HepG2 (cell line): ENCODE measurements around the gene C5. TPM values are rescaled to one million over a fixed set of nuclear protein-coding genes. Genes with fewer than 3 reads are reported as not detected.

Source experiments
- ETV5 ChIP-seq: IDR thresholded peaks from 2 replicates; pipeline ENCODE4 v1.6.1; 2018; ENCODE audit warnings: missing biosample characterization, missing genetic modification reagents, inconsistent platforms, borderline replicate concordance
- MYC ChIP-seq: sonication (generic); formaldehyde crosslinking; IDR thresholded peaks from 2 replicates; pipeline ENCODE4 v1.9.0; 2021; ENCODE audit warnings: missing genetic modification reagents, borderline replicate concordance
- RAD51 ChIP-seq: fragments of 450-650 bp; IDR thresholded peaks from 2 replicates; pipeline ENCODE4 v1.6.1; 2016; ENCODE audit warnings: borderline replicate concordance
- TCF12 ChIP-seq, 2 experiments: fragments of 450-650 bp in 1 of 2; sonication (generic) in 1 of 2; formaldehyde crosslinking in 1 of 2; IDR thresholded peaks; 2 replicates each; pipeline versions ENCODE4 v1.6.1 to v1.8.0; 2017 to 2022; ENCODE audit warnings: antibody characterized with exemption in 1 of 2, mild to moderate bottlenecking in 1 of 2, missing genetic modification reagents in 1 of 2, moderate library complexity in 1 of 2
- ZNF629 ChIP-seq: sonication (generic); formaldehyde crosslinking; conservative IDR thresholded peaks from 2 replicates; pipeline ENCODE4 v1.5.0; 2020; ENCODE audit warnings: missing genetic modification reagents
- ZSCAN30 ChIP-seq: sonication (generic); formaldehyde crosslinking; IDR thresholded peaks from 2 replicates; pipeline ENCODE4 v1.5.0; 2020; ENCODE audit warnings: mild to moderate bottlenecking, missing genetic modification reagents
- polyA plus RNA-seq, 8 experiments: library from polyadenylated mRNA; depleted of rRNA in 3 of 8; stranded (reverse) in 7 of 8; unstranded in 1 of 8; fragments of >200 nt; fragmentation: Illumina TruSeq in 4 of 8; extraction: Trizol in 4 of 8; gene quantifications; 2 replicates each; pipeline versions ENCODE4 v1.2.1 to v1.2.3, GENCODE V29; 2011 to 2016; ENCODE audit warnings: low read depth in 4 of 8, missing spikeins in 1 of 8, mixed read lengths in 1 of 8; ENCODE audit not compliant: insufficient read depth in 1 of 8
- total RNA-seq, 5 experiments: library from RNA; depleted of rRNA; stranded (reverse); fragments of >200 nt; fragmentation: Illumina TruSeq; extraction: Trizol; gene quantifications; 2 replicates each; pipeline ENCODE4 v1.2.3, GENCODE V29; 2016; ENCODE audit warnings: low read depth in 1 of 5
- TF ChIP-seq, protein P1 (sequence below): sonication (generic); formaldehyde crosslinking; IDR thresholded peaks from 2 replicates; pipeline ENCODE4 v1.5.1; 2020; ENCODE audit warnings: mild to moderate bottlenecking, moderate library complexity, missing genetic modification reagents
- TF ChIP-seq, protein P2 (sequence below): sonication (generic); formaldehyde crosslinking; IDR thresholded peaks from 2 replicates; pipeline ENCODE4 v1.4.0; 2020; ENCODE audit warnings: mild to moderate bottlenecking, missing genetic modification reagents
- TF ChIP-seq, protein P3 (sequence below), 2 experiments: sonication (generic) in 1 of 2; formaldehyde crosslinking in 1 of 2; IDR thresholded peaks; 2 replicates each; pipeline versions ENCODE4 v1.4.0 to v1.6.1; 2016 to 2020; ENCODE audit warnings: borderline replicate concordance in 1 of 2, low read depth in 1 of 2, mild to moderate bottlenecking in 1 of 2, missing genetic modification reagents in 1 of 2
- TF ChIP-seq, protein P4 (sequence below): IDR thresholded peaks from 2 replicates; pipeline ENCODE4 v1.6.1; 2016; ENCODE audit warnings: low read depth

C5 gene
- total and polyA plus RNA-seq, 2 of the 13 experiments (the other 11 are each of a cell fraction or from before 2014, with no cell fraction given), result 57.6 to 192 TPM

DNA sequence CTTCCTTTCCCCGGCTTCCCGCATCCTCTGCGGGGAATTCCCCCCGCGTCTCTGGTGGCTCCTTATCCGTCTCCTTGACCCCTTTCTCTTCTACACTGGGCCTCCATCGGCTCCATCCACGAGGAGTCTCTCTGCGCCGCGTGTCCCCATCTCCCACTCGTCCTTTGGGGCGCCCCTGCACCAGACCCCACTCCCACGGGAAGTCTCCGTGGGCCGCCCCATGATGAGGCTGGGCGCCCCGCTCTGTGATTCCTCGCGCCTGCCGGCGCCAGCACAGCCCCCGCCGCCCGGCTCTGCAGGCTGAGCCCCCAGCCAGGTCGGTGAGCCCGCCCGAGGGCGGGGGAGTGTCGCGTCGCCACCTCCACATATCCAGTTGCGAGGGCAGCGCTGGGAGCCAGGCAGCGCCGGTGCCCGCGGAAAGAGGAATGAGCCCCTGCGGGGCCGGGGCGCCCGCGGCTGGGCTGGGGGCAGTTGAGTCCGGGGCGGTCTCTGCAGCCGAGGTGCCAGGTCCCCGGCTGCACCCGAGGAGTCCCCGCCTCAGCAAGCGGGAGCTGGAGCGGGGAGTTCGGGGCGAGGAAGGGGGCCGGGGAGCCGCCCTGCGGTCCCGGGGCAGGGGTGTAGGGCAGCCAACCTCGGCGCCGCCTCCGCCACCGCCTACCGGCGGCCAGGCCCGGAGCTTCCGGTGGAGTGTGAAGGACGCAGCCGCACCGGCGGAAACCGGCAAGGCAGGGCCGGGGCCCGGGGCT, 121.4 kb downstream of the C5 start (continued):
- TF ChIP-seq RAD51 (no peak), ETV5 (CRISPR knock-in tag) (peak; percentile 77), TCF12 (IDR thresholded peaks at IDR 0.05) (no peak), TCF12 (CRISPR knock-in tag; IDR thresholded peaks at IDR 0.05) (peak; percentile 16; the same call in 1 of the 2 replicates), ZNF629 (CRISPR knock-in tag) (no peak; the same call in 1 of the 2 replicates), ZSCAN30 (CRISPR knock-in tag) (no peak), MYC (CRISPR knock-in tag) (peak; percentile 52)
- TF ChIP-seq, protein P1, sequence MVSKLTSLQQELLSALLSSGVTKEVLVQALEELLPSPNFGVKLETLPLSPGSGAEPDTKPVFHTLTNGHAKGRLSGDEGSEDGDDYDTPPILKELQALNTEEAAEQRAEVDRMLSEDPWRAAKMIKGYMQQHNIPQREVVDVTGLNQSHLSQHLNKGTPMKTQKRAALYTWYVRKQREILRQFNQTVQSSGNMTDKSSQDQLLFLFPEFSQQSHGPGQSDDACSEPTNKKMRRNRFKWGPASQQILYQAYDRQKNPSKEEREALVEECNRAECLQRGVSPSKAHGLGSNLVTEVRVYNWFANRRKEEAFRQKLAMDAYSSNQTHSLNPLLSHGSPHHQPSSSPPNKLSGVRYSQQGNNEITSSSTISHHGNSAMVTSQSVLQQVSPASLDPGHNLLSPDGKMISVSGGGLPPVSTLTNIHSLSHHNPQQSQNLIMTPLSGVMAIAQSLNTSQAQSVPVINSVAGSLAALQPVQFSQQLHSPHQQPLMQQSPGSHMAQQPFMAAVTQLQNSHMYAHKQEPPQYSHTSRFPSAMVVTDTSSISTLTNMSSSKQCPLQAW, result peak; percentile 51; the same call in 1 of the 2 replicates
- TF ChIP-seq, protein P2, sequence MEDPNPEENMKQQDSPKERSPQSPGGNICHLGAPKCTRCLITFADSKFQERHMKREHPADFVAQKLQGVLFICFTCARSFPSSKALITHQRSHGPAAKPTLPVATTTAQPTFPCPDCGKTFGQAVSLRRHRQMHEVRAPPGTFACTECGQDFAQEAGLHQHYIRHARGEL, result no peak
- TF ChIP-seq, protein P3, sequence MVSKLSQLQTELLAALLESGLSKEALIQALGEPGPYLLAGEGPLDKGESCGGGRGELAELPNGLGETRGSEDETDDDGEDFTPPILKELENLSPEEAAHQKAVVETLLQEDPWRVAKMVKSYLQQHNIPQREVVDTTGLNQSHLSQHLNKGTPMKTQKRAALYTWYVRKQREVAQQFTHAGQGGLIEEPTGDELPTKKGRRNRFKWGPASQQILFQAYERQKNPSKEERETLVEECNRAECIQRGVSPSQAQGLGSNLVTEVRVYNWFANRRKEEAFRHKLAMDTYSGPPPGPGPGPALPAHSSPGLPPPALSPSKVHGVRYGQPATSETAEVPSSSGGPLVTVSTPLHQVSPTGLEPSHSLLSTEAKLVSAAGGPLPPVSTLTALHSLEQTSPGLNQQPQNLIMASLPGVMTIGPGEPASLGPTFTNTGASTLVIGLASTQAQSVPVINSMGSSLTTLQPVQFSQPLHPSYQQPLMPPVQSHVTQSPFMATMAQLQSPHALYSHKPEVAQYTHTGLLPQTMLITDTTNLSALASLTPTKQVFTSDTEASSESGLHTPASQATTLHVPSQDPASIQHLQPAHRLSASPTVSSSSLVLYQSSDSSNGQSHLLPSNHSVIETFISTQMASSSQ (IDR thresholded peaks at IDR 0.05; ENCODE audit: low read depth), result no peak
- TF ChIP-seq, protein P3 (CRISPR knock-in tag; IDR thresholded peaks at IDR 0.05; ENCODE audit: borderline replicate concordance), result no peak
- TF ChIP-seq, protein P4, sequence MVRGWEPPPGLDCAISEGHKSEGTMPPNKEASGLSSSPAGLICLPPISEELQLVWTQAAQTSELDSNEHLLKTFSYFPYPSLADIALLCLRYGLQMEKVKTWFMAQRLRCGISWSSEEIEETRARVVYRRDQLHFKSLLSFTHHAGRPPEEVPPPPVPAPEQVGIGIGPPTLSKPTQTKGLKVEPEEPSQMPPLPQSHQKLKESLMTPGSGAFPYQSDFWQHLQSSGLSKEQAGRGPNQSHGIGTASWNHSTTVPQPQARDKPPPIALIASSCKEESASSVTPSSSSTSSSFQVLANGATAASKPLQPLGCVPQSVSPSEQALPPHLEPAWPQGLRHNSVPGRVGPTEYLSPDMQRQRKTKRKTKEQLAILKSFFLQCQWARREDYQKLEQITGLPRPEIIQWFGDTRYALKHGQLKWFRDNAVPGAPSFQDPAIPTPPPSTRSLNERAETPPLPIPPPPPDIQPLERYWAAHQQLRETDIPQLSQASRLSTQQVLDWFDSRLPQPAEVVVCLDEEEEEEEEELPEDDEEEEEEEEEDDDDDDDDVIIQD (CRISPR knock-in tag), result no peak
